ENCODE data around the gene ZRANB3. TPM values are rescaled to one million over a fixed set of nuclear protein-coding genes. Genes with fewer than 3 reads are reported as not detected.
"Not testable (repeated sequence)": the region's sequence is repeated elsewhere in the genome, so short reads cannot be mapped to it uniquely, and the experiment has no call there.

Gene ZRANB3
- total RNA-seq, 3 donors from 2014 or later: 4.9 to 7.3 (median 5.0) TPM

DNA sequence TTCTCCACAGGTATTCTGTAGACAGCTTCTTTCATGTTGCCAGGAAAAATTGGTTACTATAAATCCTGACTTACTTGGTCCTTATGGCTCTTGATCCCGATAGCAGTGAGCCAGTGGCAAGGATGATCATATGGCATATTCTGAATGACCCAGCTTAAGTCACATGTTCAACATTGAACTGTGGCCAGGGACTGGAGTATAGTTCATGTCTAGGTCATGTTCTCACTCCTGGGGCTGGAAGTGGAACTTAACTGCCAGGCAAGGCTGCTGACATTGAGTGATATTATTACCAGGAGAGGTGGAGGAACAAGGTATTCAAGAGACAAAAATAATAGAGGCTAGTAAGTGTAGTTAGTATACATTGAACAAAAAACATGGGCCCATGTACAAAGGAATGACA, 26.5 kb upstream of the ZRANB3 start:
- Histone ChIP-seq H3K36me3 (ENCODE audit: low read depth) (no peaks in the 10 kb centered on the region), H3K4me3 (no peak overlapping the region), H3K4me1 (ENCODE audit: low read depth) (no peaks in the 10 kb centered on the region), H3K9me3 (no peaks in the 10 kb centered on the region)
- ATAC-seq (no peak), DNase-seq (no peak)
- TF ChIP-seq, protein P1, sequence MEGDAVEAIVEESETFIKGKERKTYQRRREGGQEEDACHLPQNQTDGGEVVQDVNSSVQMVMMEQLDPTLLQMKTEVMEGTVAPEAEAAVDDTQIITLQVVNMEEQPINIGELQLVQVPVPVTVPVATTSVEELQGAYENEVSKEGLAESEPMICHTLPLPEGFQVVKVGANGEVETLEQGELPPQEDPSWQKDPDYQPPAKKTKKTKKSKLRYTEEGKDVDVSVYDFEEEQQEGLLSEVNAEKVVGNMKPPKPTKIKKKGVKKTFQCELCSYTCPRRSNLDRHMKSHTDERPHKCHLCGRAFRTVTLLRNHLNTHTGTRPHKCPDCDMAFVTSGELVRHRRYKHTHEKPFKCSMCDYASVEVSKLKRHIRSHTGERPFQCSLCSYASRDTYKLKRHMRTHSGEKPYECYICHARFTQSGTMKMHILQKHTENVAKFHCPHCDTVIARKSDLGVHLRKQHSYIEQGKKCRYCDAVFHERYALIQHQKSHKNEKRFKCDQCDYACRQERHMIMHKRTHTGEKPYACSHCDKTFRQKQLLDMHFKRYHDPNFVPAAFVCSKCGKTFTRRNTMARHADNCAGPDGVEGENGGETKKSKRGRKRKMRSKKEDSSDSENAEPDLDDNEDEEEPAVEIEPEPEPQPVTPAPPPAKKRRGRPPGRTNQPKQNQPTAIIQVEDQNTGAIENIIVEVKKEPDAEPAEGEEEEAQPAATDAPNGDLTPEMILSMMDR (IDR thresholded peaks at IDR 0.05): no peak
- intact Hi-C loops (cut with DNase I, micrococcal nuclease): no loop called here

DNA sequence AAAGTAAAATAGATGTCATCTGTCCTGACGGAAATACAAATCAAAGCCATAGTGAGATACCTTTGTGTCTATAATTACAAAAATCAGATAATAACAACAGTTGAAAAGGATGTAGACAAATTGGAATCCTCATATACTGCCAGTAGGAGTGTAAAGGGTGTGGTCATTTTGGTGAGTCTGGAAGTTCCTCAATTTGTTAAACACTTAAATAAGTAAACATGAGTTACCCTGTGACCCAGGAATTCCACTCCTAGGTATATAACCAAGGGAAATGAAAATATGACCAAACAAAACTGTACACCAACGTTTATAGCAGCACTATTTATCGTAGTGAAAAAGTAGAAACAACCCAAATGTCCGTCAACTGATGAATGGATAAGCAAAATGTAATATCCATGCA, 24.3 kb upstream of the ZRANB3 start:
- intact Hi-C loops (cut with DNase I, micrococcal nuclease): no loop called here
- ATAC-seq (peak; percentile 46), DNase-seq (no peak)
- Histone ChIP-seq H3K36me3 (ENCODE audit: low read depth) (no peaks in the 10 kb centered on the region), H3K9me3 (no peaks in the 10 kb centered on the region), H3K4me3 (no peak overlapping the region), H3K4me1 (ENCODE audit: low read depth) (no peaks in the 10 kb centered on the region)
- TF ChIP-seq, protein P1 (IDR thresholded peaks at IDR 0.05): no peak

DNA sequence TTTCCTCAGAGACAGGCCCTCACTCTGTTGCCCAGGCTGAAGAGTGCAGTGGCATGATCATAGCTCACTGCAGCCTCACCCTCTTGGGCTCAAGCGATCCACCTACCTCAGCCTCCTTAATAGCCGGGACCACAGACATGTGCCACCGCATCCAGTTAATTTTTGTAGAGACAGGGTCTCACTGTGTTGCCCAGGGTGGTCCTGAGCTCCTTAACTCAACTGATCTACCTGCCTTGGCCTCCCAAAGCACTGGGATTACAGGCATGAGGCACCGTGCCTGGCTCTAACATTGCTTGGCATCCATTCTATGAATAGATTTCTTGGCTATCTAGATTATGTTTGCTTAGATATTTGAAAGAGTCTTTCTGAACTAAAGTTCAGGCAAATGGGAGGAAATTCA, 21.9 kb upstream of the ZRANB3 start:
- intact Hi-C loops (cut with DNase I, micrococcal nuclease): no loop called here
- Histone ChIP-seq H3K4me1 (ENCODE audit: low read depth) (no peaks in the 10 kb centered on the region), H3K9me3 (no peaks in the 10 kb centered on the region), H3K4me3 (no peak overlapping the region), H3K36me3 (ENCODE audit: low read depth) (no peaks in the 10 kb centered on the region)
- ATAC-seq (no peak), DNase-seq (no peak)
- TF ChIP-seq, protein P1 (IDR thresholded peaks at IDR 0.05): no peak

DNA sequence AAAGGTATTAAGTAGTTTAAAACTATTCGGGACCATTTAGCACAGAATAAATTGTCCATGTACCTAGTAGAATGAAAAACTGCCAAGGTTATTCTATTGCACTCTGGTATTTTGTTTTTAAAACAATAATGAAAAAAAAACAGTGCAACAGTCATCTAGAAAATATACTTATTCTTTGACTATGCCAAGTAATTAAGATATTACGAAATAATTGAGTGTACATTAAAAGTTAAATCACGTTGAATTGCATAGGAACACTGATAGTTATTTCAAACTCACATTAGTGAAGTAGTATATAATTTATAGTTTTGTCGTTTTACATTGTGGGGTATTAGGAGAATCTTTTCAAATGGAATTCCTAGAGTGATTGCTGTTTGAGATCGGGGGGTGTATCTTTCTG, 20.3 kb upstream of the ZRANB3 start:
- no peak for ATAC-seq
- TF ChIP-seq, protein P1 (IDR thresholded peaks at IDR 0.05): no peak
- no peak for DNase-seq
- intact Hi-C loops (cut with DNase I, micrococcal nuclease): no loop called here
- no peak overlapping the region for H3K4me3 ChIP-seq
- no peaks in the 10 kb centered on the region for H3K9me3 ChIP-seq
- no peaks in the 10 kb centered on the region for H3K36me3 ChIP-seq (ENCODE audit: low read depth)
- no peaks in the 10 kb centered on the region for H3K4me1 ChIP-seq (ENCODE audit: low read depth)

DNA sequence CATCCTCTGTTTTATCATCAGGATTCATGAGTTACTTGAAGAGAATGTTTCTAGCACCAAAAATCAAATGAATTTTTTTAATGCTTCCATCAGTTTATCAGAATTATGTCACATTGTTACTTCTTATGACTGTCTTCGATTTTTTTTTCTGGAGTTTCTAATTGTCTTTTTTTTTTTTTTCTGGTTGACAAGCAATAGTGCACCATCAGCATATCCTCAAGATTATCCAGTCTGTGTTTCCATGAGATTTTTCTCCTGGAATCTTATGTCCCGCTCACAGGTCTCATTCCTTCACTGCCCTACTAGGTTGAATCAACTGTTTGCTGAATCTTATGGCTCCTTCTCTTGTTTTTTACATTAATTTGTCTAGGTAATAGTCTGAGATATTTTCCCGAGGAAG, 16.3 kb upstream of the ZRANB3 start:
- ATAC-seq (no peak), DNase-seq (no peak)
- Histone ChIP-seq H3K9me3 (no peaks in the 10 kb centered on the region), H3K4me3 (no peak overlapping the region), H3K4me1 (ENCODE audit: low read depth) (no peaks in the 10 kb centered on the region), H3K36me3 (ENCODE audit: low read depth) (no peaks in the 10 kb centered on the region)
- intact Hi-C loops (cut with DNase I, micrococcal nuclease): no loop called here
- TF ChIP-seq, protein P1 (IDR thresholded peaks at IDR 0.05): no peak

DNA sequence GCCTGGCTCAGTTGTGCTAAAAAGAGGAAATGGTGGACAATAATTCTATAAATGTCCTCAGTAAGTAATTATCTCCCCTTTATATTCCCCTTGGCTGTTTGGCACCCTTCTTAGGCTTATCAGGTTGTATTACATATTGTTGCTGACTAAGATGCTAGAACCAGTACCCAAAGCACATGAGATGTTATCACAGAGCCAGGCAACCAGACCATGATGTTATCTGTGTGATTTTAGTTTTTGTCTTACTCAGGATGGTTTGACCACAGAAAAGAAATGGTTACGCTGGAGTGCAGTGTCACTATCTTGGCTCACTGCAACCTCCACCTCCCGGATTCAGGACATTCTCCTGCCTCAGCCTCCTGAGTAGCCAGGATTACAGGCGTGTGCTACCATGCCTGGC, 15.4 kb upstream of the ZRANB3 start:
- intact Hi-C loops (cut with DNase I, micrococcal nuclease): no loop called here
- Histone ChIP-seq H3K9me3 (no peaks in the 10 kb centered on the region), H3K36me3 (ENCODE audit: low read depth) (no peaks in the 10 kb centered on the region), H3K4me3 (no peak overlapping the region), H3K4me1 (ENCODE audit: low read depth) (no peaks in the 10 kb centered on the region)
- ATAC-seq (no peak), DNase-seq (no peak)
- TF ChIP-seq, protein P1 (IDR thresholded peaks at IDR 0.05): no peak

DNA sequence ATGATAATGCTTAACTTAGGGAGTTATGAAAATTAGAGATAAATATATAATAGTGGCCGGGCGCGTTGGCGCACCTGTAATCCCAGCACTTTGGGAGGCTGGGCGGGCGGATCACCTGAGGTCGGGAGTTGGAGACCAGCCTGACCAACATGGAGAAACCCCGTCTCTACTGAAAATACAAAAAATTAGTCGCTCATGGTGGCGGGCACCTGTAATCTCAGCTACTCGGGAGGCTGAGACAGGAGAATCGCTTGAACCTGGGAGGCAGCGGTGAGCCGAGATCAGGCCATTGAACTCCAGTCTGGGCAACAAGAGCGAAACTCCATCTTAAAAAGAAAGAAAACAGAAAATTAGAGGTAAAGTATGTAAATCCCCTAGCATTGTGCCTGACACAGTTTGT, 2.5 kb upstream of the ZRANB3 start:
- DNase-seq; H3K4me3 ChIP-seq; H3K9me3 ChIP-seq; intact Hi-C loops (cut with DNase I, micrococcal nuclease); H3K36me3 ChIP-seq (ENCODE audit: low read depth); ATAC-seq: not testable (repeated sequence)
- peaks cover 12% of the 10 kb centered on the region for H3K4me1 ChIP-seq (ENCODE audit: low read depth)

Data from mucosa of descending colon (tissue), 3 donors.